Fibroblast of skin of abdomen (primary cell): ENCODE results near the gene ABCA6.

Experiments used
- DNase-seq: peaks from one replicate; pipeline ENCODE4 v3.0.0-alpha.2; 2013

Gene ABCA6

GRCh38 chr17:69046121-69046807, 95.4 kb downstream of the ABCA6 start:
- no peak for DNase-seq

GRCh38 chr17:69045646-69046045, 96.0 kb downstream of the ABCA6 start:
- DNase-seq: peak; percentile 3

- DNase-seq: no peak
Measured at GRCh38 chr17:69044371-69044770, 97.3 kb downstream of the ABCA6 start.

GRCh38 chr17:69043098-69043734, 98.5 kb downstream of the ABCA6 start:
- no peak for DNase-seq

GRCh38 chr17:69042308-69042707, 99.4 kb downstream of the ABCA6 start:
- no peak for DNase-seq

- DNase-seq: no peak
Measured at GRCh38 chr17:69031839-69032238, 109.9 kb downstream of the ABCA6 start.

GRCh38 chr17:69030169-69030568, 111.5 kb downstream of the ABCA6 start:
- DNase-seq: no peak
